Neural cell (in vitro differentiated cells): ENCODE measurements around the gene C2orf49.

Experiments
- CTCF ChIP-seq: fragments of 450-650 bp; IDR thresholded peaks from 2 replicates; pipeline ENCODE4 v1.5.1; 2014; ENCODE audit warnings: antibody characterized with exemption, mild to moderate bottlenecking, moderate library complexity; ENCODE audit not compliant: poor library complexity, severe bottlenecking
- POLR2AphosphoS5 ChIP-seq: IDR thresholded peaks from 2 replicates; pipeline ENCODE4 v1.6.1; 2012

DNA sequence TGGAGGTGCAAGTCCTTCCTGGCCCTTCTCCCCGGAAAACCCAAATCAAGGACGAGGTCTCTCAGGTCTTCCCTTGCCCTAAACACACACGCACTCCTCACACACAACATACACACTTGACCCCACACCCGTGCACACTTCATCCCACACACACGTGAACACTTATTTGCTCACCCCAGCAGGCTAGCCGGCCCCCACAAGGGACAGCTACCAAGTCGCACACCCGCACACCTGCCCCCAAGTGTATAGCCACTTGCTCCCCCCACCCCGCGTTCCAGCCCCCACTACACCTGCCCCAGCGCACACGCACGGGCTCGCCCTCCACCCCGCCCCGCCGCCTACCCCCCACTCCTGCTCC is 8.2 kb upstream of the C2orf49 start:
- no peak for TF ChIP-seq CTCF
- TF ChIP-seq POLR2AphosphoS5, result no peak
